K562 (cell line): Measurements from ENCODE around the gene RALB. TPM values are rescaled to one million over a fixed set of nuclear protein-coding genes. Genes with fewer than 3 reads are reported as not detected.

Source experiments
- CEBPG ChIP-seq, 3 experiments: fragments of 200-800 bp in 1 of 3; sonication (Bioruptor generic) in 1 of 3; sonication (generic) in 1 of 3; formaldehyde crosslinking in 1 of 3; IDR thresholded peaks in 2 of 3; conservative IDR thresholded peaks in 1 of 3; 2 replicates each; pipeline versions ENCODE4 v1.6.1 to v1.8.0; 2016 to 2022; ENCODE audit warnings: missing compliant biosample characterization in 2 of 3, missing genetic modification characterization in 2 of 3, mild to moderate bottlenecking in 1 of 3, missing genetic modification reagents in 1 of 3
- DPF2 ChIP-seq: fragments of 450-650 bp; IDR thresholded peaks from 2 replicates; pipeline ENCODE4 v1.6.1; 2016
- EZH2 ChIP-seq: IDR thresholded peaks from 2 replicates; pipeline ENCODE4 v1.6.1; 2012; ENCODE audit warnings: low read depth, mild to moderate bottlenecking, inconsistent platforms, low read length, borderline replicate concordance
- FOXP1 ChIP-seq: sonication (generic); formaldehyde crosslinking; IDR thresholded peaks from 2 replicates; pipeline ENCODE4 v1.8.0; 2022; ENCODE audit warnings: mild to moderate bottlenecking, missing genetic modification reagents
- MCM5 ChIP-seq: fragments of 450-650 bp; IDR thresholded peaks from 2 replicates; pipeline ENCODE4 v1.6.1; 2016; ENCODE audit warnings: low read depth
- MTA2 ChIP-seq: fragments of 450-650 bp; IDR thresholded peaks from 2 replicates; pipeline ENCODE4 v1.6.1; 2016; ENCODE audit warnings: low read depth
- NBN ChIP-seq: fragments of 450-650 bp; IDR thresholded peaks from 2 replicates; pipeline ENCODE4 v1.6.1; 2016; ENCODE audit warnings: low read depth, mild to moderate bottlenecking
- NCOA2 ChIP-seq, 2 experiments: fragments of 450-650 bp; IDR thresholded peaks; 2 replicates each; pipeline ENCODE4 v1.6.1; 2018; ENCODE audit warnings: mild to moderate bottlenecking in 2 of 2, moderate library complexity in 1 of 2; ENCODE audit not compliant: partially characterized antibody in 2 of 2
- NCOA4 ChIP-seq: fragments of 450-650 bp; IDR thresholded peaks from 2 replicates; pipeline ENCODE4 v1.6.1; 2018; ENCODE audit warnings: mild to moderate bottlenecking; ENCODE audit not compliant: partially characterized antibody
- NKRF ChIP-seq: fragments of 450-650 bp; IDR thresholded peaks from 2 replicates; pipeline ENCODE4 v1.6.1; 2016; ENCODE audit warnings: borderline replicate concordance
- PHF8 ChIP-seq: fragments of 200-600 bp; sonication (generic); IDR thresholded peaks from 2 replicates; pipeline ENCODE4 v1.6.1; 2012; ENCODE audit warnings: mixed run types, mild to moderate bottlenecking, inconsistent platforms, low read length, moderate library complexity, borderline replicate concordance
- PHTF2 ChIP-seq: fragments of 250-450 bp; sonication (Bioruptor Pico); IDR thresholded peaks from 2 replicates; pipeline ENCODE4 v1.5.0; 2021; ENCODE audit warnings: mild to moderate bottlenecking
- POLR2G ChIP-seq: fragments of 200-400 bp; formaldehyde crosslinking; IDR thresholded peaks from 2 replicates; pipeline ENCODE4 v1.6.1; 2017; ENCODE audit warnings: low read depth, mild to moderate bottlenecking, antibody characterized with exemption, low read length, moderate library complexity
- POLR3G ChIP-seq: IDR thresholded peaks from 2 replicates; pipeline ENCODE4 v1.6.1; 2011; ENCODE audit not compliant: insufficient read length, insufficient replicate concordance; ENCODE audit errors: extremely low read depth
- PPARD ChIP-seq: fragments of 250-450 bp; sonication (Bioruptor Pico); IDR thresholded peaks from 2 replicates; pipeline ENCODE4 v1.8.0; 2022; ENCODE audit warnings: inconsistent platforms, mild to moderate bottlenecking, moderate library complexity
- PRDM10 ChIP-seq: fragments of 450-650 bp; IDR thresholded peaks from 2 replicates; pipeline ENCODE4 v1.6.1; 2018; ENCODE audit not compliant: partially characterized antibody
- SMAD3 ChIP-seq: fragments of 450-650 bp; formaldehyde crosslinking; conservative IDR thresholded peaks from 2 replicates; pipeline ENCODE4 v1.4.0; 2020; ENCODE audit warnings: mild to moderate bottlenecking
- SP2 ChIP-seq: IDR thresholded peaks from 2 replicates; pipeline ENCODE4 v1.6.1; 2011; ENCODE audit warnings: mild to moderate bottlenecking, low read depth, low read length, moderate library complexity; ENCODE audit not compliant: poor library complexity, severe bottlenecking; ENCODE audit errors: extremely low read depth
- ZBTB26 ChIP-seq: fragments of 450-650 bp; formaldehyde crosslinking; IDR thresholded peaks from 2 replicates; pipeline ENCODE4 v1.4.0; 2022; ENCODE audit warnings: missing genetic modification characterization
- ZKSCAN3 ChIP-seq: fragments of 250-450 bp; sonication (Bioruptor Pico); IDR thresholded peaks from 2 replicates; pipeline ENCODE4 v1.4.0; 2020
- ZNF696 ChIP-seq: fragments of 250-450 bp; sonication (Bioruptor Pico); conservative IDR thresholded peaks from 2 replicates; pipeline ENCODE4 v1.4.0; 2020; ENCODE audit warnings: mild to moderate bottlenecking, moderate library complexity
- polyA plus RNA-seq, 8 experiments: library from polyadenylated mRNA; depleted of rRNA in 4 of 8; stranded (reverse) in 5 of 8; unstranded in 3 of 8; fragments of >200 nt; fragmentation: Nextera tagmentation in 2 of 8; fragmentation: Illumina TruSeq in 1 of 8; extraction: Ambion mirVana in 2 of 8; extraction: Trizol in 1 of 8; gene quantifications; 2 replicates each; pipeline versions ENCODE4 v1.2.1 to v1.2.3, GENCODE V29; 2011 to 2014; ENCODE audit warnings: inconsistent platforms in 1 of 8, missing spikeins in 1 of 8
- total RNA-seq, 7 experiments: library from RNA; depleted of rRNA in 6 of 7; stranded (reverse); fragments of >200 nt in 6 of 7; fragmentation: Illumina TruSeq in 2 of 7; extraction: Trizol in 2 of 7; gene quantifications; 2 replicates each; pipeline versions ENCODE4 v1.2.1 to v1.2.3, GENCODE V29; 2011 to 2021; ENCODE audit warnings: low replicate concordance in 1 of 7

RALB gene
- total and polyA plus RNA-seq, 9 of the 15 experiments (the other 6 are each of a cell fraction or from before 2014, with no cell fraction given) = 14.8 to 65.6 (median 38.4) TPM

GRCh38 chr2:120253021-120253882 lies 600 bp downstream of the RALB start (continued):
- no peak for TF ChIP-seq MTA2
- TF ChIP-seq ZBTB26 (CRISPR knock-in tag) = no peak
- TF ChIP-seq POLR2G = peak; percentile 84
- TF ChIP-seq NBN = no peak
- TF ChIP-seq NCOA2 (IDR thresholded peaks at IDR 0.05; ENCODE audit: partially characterized antibody in 2 of 2) = no peak
- TF ChIP-seq CEBPG (CRISPR knock-in tag; IDR thresholded peaks at IDR 0.05) = no peak
- TF ChIP-seq CEBPG (tag; conservative IDR thresholded peaks at IDR 0.05 in 1 of 2, IDR thresholded peaks at IDR 0.05 in 1 of 2) = 0 out of 4 replicates have a peak, but pooled peaks of 1 of the 2 experiments have one; percentile 17
- TF ChIP-seq SP2 = no peak
- TF ChIP-seq SMAD3 (CRISPR knock-in tag) = no peak
- TF ChIP-seq POLR3G = no peak
- no peak for TF ChIP-seq PHTF2 (CRISPR knock-in tag)
- no peak for TF ChIP-seq ZKSCAN3 (CRISPR knock-in tag)
- TF ChIP-seq NCOA4 = no peak
- peak; percentile 63; the same call in 1 of the 2 replicates for TF ChIP-seq NKRF
- TF ChIP-seq ZNF696 (CRISPR knock-in tag) = no peak
- peak; percentile 84; the same call in 1 of the 2 replicates for TF ChIP-seq PHF8
- no peak for TF ChIP-seq MCM5
- no peak for TF ChIP-seq FOXP1 (CRISPR knock-in tag)
- no peak for TF ChIP-seq PPARD
- TF ChIP-seq EZH2 = no peak
- peak; percentile 54 for TF ChIP-seq PRDM10
- TF ChIP-seq DPF2 = 0 out of 2 replicates have a peak, but pooled peaks have one; percentile 53
